Pancreas (tissue), 10 donors: ENCODE data around the gene ANKRD23. TPM values are rescaled to one million over a fixed set of nuclear protein-coding genes. Genes with fewer than 3 reads are reported as not detected.

ENCODE experiments used
- ATAC-seq, 4 donors: fragments of 200-7000 bp; cut with Tn5 transposase; one replicate each; pipeline versions ENCODE4 v1.8.0 to v1.9.1; 2020; ENCODE audit warnings: mild to moderate bottlenecking in 4 of 4, moderate library complexity in 4 of 4
- DNase-seq, 6 donors: peaks; one replicate each; pipeline ENCODE4 v3.0.0-alpha.2; 2020
- FAIRE-seq: peaks from 2 replicates; lab custom pipeline; 2012; peaks lifted over from hg19 to GRCh38; lab: Jason Lieb, UNC
- H3K27ac ChIP-seq, 4 donors: fragments of 200-600 bp; sonication (generic); 1 replicate in 3 of 4; 2 replicates in 1 of 4; pipeline versions ENCODE4 v1.5.0 to v1.8.0; 2020
- H3K27me3 ChIP-seq, 4 donors: fragments of 200-600 bp; one replicate each; pipeline ENCODE4 v1.8.0; 2021
- H3K36me3 ChIP-seq, 3 donors: fragments of 200-600 bp; sonication (generic) in 1 of 3; one replicate each; pipeline versions ENCODE4 v1.5.0 to v1.8.0; 2020 to 2021
- H3K4me1 ChIP-seq, 3 donors: fragments of 200-600 bp; one replicate each; pipeline ENCODE4 v1.8.0; 2021
- H3K4me3 ChIP-seq, 4 donors: fragments of 200-600 bp; sonication (generic) in 2 of 4; one replicate each; pipeline versions ENCODE4 v1.5.0 to v1.8.0; 2020 to 2021
- H3K9me3 ChIP-seq, 4 donors: fragments of 200-600 bp; one replicate each; pipeline ENCODE4 v1.8.0; 2021
- CTCF ChIP-seq, 4 donors: fragments of 200-600 bp; sonication (generic) in 3 of 4; IDR thresholded peaks; one replicate each; pipeline versions ENCODE4 v1.5.0 to v1.8.0; 2021; ENCODE audit warnings: antibody characterized with exemption in 4 of 4
- WGBS, 2 donors: extraction: QIAGEN DNeasy Blood & Tissue Kit; methylation state at CpG; one replicate each; pipeline ENCODE4 v1.1.7; 2013; 5-methylcytosine and 5-hydroxymethylcytosine counted together
- intact Hi-C, 3 donors: fragments of 100-400 bp; cut with DNase I; formaldehyde crosslinking; loops; one replicate each; pipeline versions ENCODE4 v1.11.1 to v1.14.2; 2022
- polyA plus RNA-seq, 2 donors: library from polyadenylated mRNA; stranded (reverse); fragments of 200-250 nt; gene quantifications; one replicate each; pipeline ENCODE4 v1.2.3, GENCODE V29; 2013
- total RNA-seq, 6 donors: library from RNA; stranded (reverse); fragmentation: NEBNext Ultra II Directional in 4 of 6; extraction: Animal tissue kit (Norgen Biotek cat#: 25700) in 4 of 6; gene quantifications; one replicate each; pipeline versions ENCODE4 v1.2.1 to v1.2.4, GENCODE V29; 2021 to 2023
- donor health status: healthy with polysubstance abuse.
- donor health status: DM: no; HTN: no; CAD: no; lungs with moderate emphysema.
- donor health status: DM: no; HTN: no; CAD: no.
- donor health status: control.
- donor health status: control.
- donor health status: Bipolar disorder and iron deficiency.
- donor health status: DM: yes; HTN: yes; CAD: no.
- donor health status: DM: no; HTN: no; CAD: no.
- donor health status: DM: no; HTN: no; CAD: no.
- donor health status: DM: yes; HTN: yes; CAD: no.

The ANKRD23 gene
- total and polyA plus RNA-seq, 8 donors: 0.95 to 10.9 (median 2.9) TPM

- no peaks in the 10 kb centered on the region for H3K9me3 ChIP-seq
- H3K4me1 ChIP-seq: peaks cover 0 to 2% (median 0%) of the 10 kb centered on the region in 3 donors
- no peak for DNase-seq
- no peak for TF ChIP-seq CTCF (IDR thresholded peaks at IDR 0.05)
- ATAC-seq: no peak
- no peaks in the 10 kb centered on the region for H3K27me3 ChIP-seq
- no peak overlapping the region for H3K4me3 ChIP-seq
- FAIRE-seq: no peak
- intact Hi-C loops: no loop called here
- WGBS, 2 donors: 84 to 89% methylated on average over 18 of the region's 18 CpGs
- H3K36me3 ChIP-seq: no peaks in the 10 kb centered on the region
- H3K27ac ChIP-seq: no peak overlapping the region
Measured at GRCh38 chr2:96879545-96880040, 35.8 kb upstream of the ANKRD23 start.

GRCh38 chr2:96878796-96879544 lies 35.1 kb upstream of the ANKRD23 start:
- intact Hi-C loops: no loop called here
- H3K36me3 ChIP-seq: no peaks in the 10 kb centered on the region
- WGBS, 2 donors: 82 to 86% methylated on average over 19 to 22 of the region's 22 CpGs
- no peaks in the 10 kb centered on the region for H3K27me3 ChIP-seq
- no peaks in the 10 kb centered on the region for H3K9me3 ChIP-seq
- no peak for TF ChIP-seq CTCF (IDR thresholded peaks at IDR 0.05)
- no peak overlapping the region for H3K4me3 ChIP-seq
- peaks cover 0 to 9% (median 0%) of the 10 kb centered on the region in 3 donors for H3K4me1 ChIP-seq
- no peak overlapping the region for H3K27ac ChIP-seq
- DNase-seq (no peak), FAIRE-seq (no peak), ATAC-seq (no peak)

- no peak for ATAC-seq
- Histone ChIP-seq H3K27ac (no peak overlapping the region), H3K4me3 (no peak overlapping the region), H3K27me3 (no peaks in the 10 kb centered on the region), H3K4me1 (peaks cover 0 to 11% (median 0%) of the 10 kb centered on the region in 3 donors), H3K36me3 (no peaks in the 10 kb centered on the region), H3K9me3 (no peaks in the 10 kb centered on the region)
- FAIRE-seq: no peak
- WGBS, 2 donors: 63 to 66% methylated on average over 7 of the region's 7 CpGs
- no peak for DNase-seq
- TF ChIP-seq CTCF (IDR thresholded peaks at IDR 0.05): no peak
- intact Hi-C loops: no loop called here
Measured at GRCh38 chr2:96878171-96878570, 34.4 kb upstream of the ANKRD23 start.

GRCh38 chr2:96877631-96878092 lies 33.8 kb upstream of the ANKRD23 start:
- FAIRE-seq (no peak), DNase-seq (no peak), ATAC-seq (no peak)
- Histone ChIP-seq H3K36me3 (no peaks in the 10 kb centered on the region), H3K27ac (no peak overlapping the region), H3K4me1 (peaks cover 0 to 11% (median 0%) of the 10 kb centered on the region in 3 donors), H3K27me3 (no peaks in the 10 kb centered on the region), H3K9me3 (no peaks in the 10 kb centered on the region), H3K4me3 (no peak overlapping the region)
- TF ChIP-seq CTCF (IDR thresholded peaks at IDR 0.05): no peak
- WGBS, 2 donors: 77 to 89% methylated on average over 15 of the region's 15 CpGs
- intact Hi-C loops: no loop called here

- WGBS, 2 donors: 75 to 76% methylated on average over 6 of the region's 6 CpGs
- H3K9me3 ChIP-seq: no peaks in the 10 kb centered on the region
- no peak for ATAC-seq
- no peak for FAIRE-seq
- intact Hi-C loops: no loop called here
- TF ChIP-seq CTCF (IDR thresholded peaks at IDR 0.05): no peak
- H3K4me3 ChIP-seq: no peak overlapping the region
- H3K27ac ChIP-seq: no peak overlapping the region
- peaks cover 0 to 11% (median 0%) of the 10 kb centered on the region in 3 donors for H3K4me1 ChIP-seq
- H3K36me3 ChIP-seq: no peaks in the 10 kb centered on the region
- DNase-seq: no peak
- no peaks in the 10 kb centered on the region for H3K27me3 ChIP-seq
Measured at GRCh38 chr2:96877042-96877451, 33.2 kb upstream of the ANKRD23 start.
